ENCODE data around the gene MELTF.

Gene MELTF

DNA sequence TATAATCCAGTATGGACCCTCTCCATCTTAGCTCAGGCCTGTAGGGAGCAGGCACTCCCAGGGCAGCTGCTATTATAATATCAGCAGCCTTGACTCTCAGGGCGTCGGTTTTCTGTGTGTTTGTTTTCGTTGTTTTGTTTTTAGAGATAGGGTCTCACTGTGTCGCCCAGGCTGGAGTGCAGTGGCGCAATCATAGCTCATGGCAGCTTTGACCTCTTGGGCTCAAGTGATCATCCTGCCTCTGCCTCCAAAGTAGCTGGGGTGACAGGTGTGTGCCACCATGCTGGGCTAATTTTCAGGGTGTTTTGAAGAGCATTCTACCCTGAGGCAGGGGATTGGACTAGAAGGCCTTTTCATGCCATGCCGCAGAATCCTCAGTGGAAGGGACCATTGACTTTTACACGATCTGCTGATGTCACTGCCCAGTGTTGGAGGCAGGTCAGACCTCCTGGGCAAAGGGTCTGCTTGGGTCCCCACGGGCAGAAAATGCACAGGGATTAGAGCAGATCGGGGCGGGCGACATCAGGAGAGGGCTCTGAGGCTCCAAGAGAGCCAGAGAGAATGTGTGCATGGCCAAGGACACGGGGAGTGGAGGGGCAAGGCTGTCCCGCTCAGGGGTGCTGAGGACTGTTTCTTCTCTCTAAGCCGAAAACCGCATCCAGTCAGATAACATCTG, 7.8 kb downstream of the MELTF start:
- TF ChIP-seq CTCF (IDR thresholded peaks at IDR 0.05) = no peak
- peaks cover 0 to 6% of the 10 kb centered on the region in 2 experiments for H3K4me1 ChIP-seq (ENCODE audit: control insufficient read depth in 1 of 2, insufficient read depth in 1 of 2, low read depth in 1 of 2, low read length in 1 of 2)
- H3K27me3 ChIP-seq = peaks cover 53% of the 10 kb centered on the region
- H3K4me3 ChIP-seq (ENCODE audit: low read depth in 1 of 2, low read length in 1 of 2) = no peak overlapping the region
- no peaks in the 10 kb centered on the region for H3K36me3 ChIP-seq
- no peaks in the 10 kb centered on the region for H3K9me3 ChIP-seq
- no peak overlapping the region for H3K27ac ChIP-seq

DNA sequence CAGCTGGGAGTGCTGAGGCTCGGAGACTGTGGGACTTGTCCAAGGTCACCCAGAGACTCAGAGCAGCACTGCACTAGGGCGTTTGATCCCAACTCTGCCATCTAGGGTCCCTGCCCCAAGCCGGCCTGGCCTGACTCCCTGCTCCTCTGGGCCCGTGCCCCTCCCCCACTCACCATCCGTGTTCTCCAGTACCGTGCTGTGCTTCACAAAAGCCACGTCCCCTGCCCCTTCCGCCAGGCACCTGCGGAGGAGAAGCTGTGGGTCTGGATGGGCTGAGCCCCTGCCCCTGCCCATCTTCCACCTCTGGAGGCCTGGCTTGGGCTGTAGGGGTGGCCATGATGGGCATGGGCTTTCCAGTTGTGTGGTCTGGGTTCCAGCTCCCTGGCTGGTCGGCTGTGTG, 8.4 kb downstream of the MELTF start:
- Histone ChIP-seq H3K27me3 (peaks cover 53% of the 10 kb centered on the region), H3K4me1 (ENCODE audit: control insufficient read depth in 1 of 2, insufficient read depth in 1 of 2, low read depth in 1 of 2, low read length in 1 of 2) (peaks cover 0 to 6% of the 10 kb centered on the region in 2 experiments), H3K36me3 (no peaks in the 10 kb centered on the region), H3K27ac (no peak overlapping the region), H3K9me3 (no peaks in the 10 kb centered on the region), H3K4me3 (ENCODE audit: low read depth in 1 of 2, low read length in 1 of 2) (no peak overlapping the region)
- TF ChIP-seq CTCF (IDR thresholded peaks at IDR 0.05) = no peak

- Histone ChIP-seq H3K4me3 (ENCODE audit: low read depth in 1 of 2, low read length in 1 of 2) (no peak overlapping the region), H3K4me1 (ENCODE audit: control insufficient read depth in 1 of 2, insufficient read depth in 1 of 2, low read depth in 1 of 2, low read length in 1 of 2) (peaks cover 0 to 6% of the 10 kb centered on the region in 2 experiments), H3K9me3 (no peaks in the 10 kb centered on the region), H3K27ac (no peak overlapping the region), H3K27me3 (peaks cover 40% of the 10 kb centered on the region), H3K36me3 (no peaks in the 10 kb centered on the region)
- TF ChIP-seq CTCF (IDR thresholded peaks at IDR 0.05) = no peak
Measured at GRCh38 chr3:197019535-197019934, 10.1 kb downstream of the MELTF start.

- no peaks in the 10 kb centered on the region for H3K36me3 ChIP-seq
- no peak overlapping the region for H3K4me3 ChIP-seq (ENCODE audit: low read depth in 1 of 2, low read length in 1 of 2)
- H3K4me1 ChIP-seq (ENCODE audit: control insufficient read depth in 1 of 2, insufficient read depth in 1 of 2, low read depth in 1 of 2, low read length in 1 of 2) = peaks cover 0 to 6% of the 10 kb centered on the region in 2 experiments
- peaks cover 35% of the 10 kb centered on the region for H3K27me3 ChIP-seq
- no peak for TF ChIP-seq CTCF (IDR thresholded peaks at IDR 0.05)
- H3K27ac ChIP-seq = no peak overlapping the region
- no peaks in the 10 kb centered on the region for H3K9me3 ChIP-seq
Measured at GRCh38 chr3:197019021-197019420, 10.6 kb downstream of the MELTF start.

GRCh38 chr3:197017003-197017402, 12.6 kb downstream of the MELTF start:
- Histone ChIP-seq H3K27me3 (peaks cover 15% of the 10 kb centered on the region), H3K4me3 (ENCODE audit: low read depth in 1 of 2, low read length in 1 of 2) (no peak overlapping the region), H3K9me3 (no peaks in the 10 kb centered on the region), H3K27ac (no peak overlapping the region), H3K36me3 (no peaks in the 10 kb centered on the region), H3K4me1 (ENCODE audit: control insufficient read depth in 1 of 2, insufficient read depth in 1 of 2, low read depth in 1 of 2, low read length in 1 of 2) (no peaks in the 10 kb centered on the region)
- no peak for TF ChIP-seq CTCF (IDR thresholded peaks at IDR 0.05)

Data from neutrophil (primary cell).